ENCODE data around the gene FEZF2. TPM values are rescaled to one million over a fixed set of nuclear protein-coding genes. Genes with fewer than 3 reads are reported as not detected.

Gene FEZF2
- total RNA-seq, 1 donor from 2014 or later, result not detected

GRCh38 chr3:62369476-62369743, 3.9 kb downstream of the FEZF2 start:
- Histone ChIP-seq H3K36me3 (no peaks in the 10 kb centered on the region), H3K27me3 (ENCODE audit: low read depth) (peaks cover 100% of the 10 kb centered on the region), H3K4me1 (peaks cover 64% of the 10 kb centered on the region), H3K27ac (replicated peaks) (no peak overlapping the region), H3K4me3 (peak overlapping the region; percentile 47), H3K9me3 (replicated peaks) (no peaks in the 10 kb centered on the region)
- intact Hi-C loops (cut with micrococcal nuclease), result no loop called here
- no peak for DNase-seq
- TF ChIP-seq, protein P1, sequence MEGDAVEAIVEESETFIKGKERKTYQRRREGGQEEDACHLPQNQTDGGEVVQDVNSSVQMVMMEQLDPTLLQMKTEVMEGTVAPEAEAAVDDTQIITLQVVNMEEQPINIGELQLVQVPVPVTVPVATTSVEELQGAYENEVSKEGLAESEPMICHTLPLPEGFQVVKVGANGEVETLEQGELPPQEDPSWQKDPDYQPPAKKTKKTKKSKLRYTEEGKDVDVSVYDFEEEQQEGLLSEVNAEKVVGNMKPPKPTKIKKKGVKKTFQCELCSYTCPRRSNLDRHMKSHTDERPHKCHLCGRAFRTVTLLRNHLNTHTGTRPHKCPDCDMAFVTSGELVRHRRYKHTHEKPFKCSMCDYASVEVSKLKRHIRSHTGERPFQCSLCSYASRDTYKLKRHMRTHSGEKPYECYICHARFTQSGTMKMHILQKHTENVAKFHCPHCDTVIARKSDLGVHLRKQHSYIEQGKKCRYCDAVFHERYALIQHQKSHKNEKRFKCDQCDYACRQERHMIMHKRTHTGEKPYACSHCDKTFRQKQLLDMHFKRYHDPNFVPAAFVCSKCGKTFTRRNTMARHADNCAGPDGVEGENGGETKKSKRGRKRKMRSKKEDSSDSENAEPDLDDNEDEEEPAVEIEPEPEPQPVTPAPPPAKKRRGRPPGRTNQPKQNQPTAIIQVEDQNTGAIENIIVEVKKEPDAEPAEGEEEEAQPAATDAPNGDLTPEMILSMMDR (IDR thresholded peaks at IDR 0.05; ENCODE audit: borderline replicate concordance), result no peak

GRCh38 chr3:62368705-62369475, 4.5 kb downstream of the FEZF2 start:
- intact Hi-C loops (cut with micrococcal nuclease), result no loop called here
- Histone ChIP-seq H3K36me3 (no peaks in the 10 kb centered on the region), H3K4me3 (peak overlapping the region; percentile 47), H3K4me1 (peaks cover 59% of the 10 kb centered on the region), H3K27me3 (ENCODE audit: low read depth) (peaks cover 100% of the 10 kb centered on the region), H3K27ac (replicated peaks) (no peak overlapping the region), H3K9me3 (replicated peaks) (no peaks in the 10 kb centered on the region)
- TF ChIP-seq, protein P1 (IDR thresholded peaks at IDR 0.05; ENCODE audit: borderline replicate concordance), result peak; percentile 27
- DNase-seq, result no peak

DNA sequence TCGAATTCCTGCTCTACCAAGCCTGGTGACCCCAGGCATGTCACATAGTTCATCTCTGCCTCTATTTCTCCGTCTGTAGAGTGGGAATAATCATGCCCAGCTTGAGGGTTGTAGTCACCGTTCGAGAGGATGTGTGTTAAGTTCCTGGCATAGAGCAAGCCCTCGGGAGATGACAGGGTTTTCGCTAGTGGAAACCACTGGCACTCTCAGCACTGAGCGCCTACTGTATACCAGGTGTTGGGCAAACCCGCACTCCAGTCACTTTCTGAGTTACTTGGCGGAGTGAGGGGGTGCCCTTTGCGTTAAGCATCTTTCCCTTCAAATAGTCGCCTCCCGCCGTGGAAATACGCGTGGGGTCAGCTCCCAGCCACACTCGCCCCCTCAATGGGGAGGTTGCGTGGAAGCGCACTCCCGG, 5.1 kb downstream of the FEZF2 start:
- H3K4me1 ChIP-seq, result peaks cover 53% of the 10 kb centered on the region

DNA sequence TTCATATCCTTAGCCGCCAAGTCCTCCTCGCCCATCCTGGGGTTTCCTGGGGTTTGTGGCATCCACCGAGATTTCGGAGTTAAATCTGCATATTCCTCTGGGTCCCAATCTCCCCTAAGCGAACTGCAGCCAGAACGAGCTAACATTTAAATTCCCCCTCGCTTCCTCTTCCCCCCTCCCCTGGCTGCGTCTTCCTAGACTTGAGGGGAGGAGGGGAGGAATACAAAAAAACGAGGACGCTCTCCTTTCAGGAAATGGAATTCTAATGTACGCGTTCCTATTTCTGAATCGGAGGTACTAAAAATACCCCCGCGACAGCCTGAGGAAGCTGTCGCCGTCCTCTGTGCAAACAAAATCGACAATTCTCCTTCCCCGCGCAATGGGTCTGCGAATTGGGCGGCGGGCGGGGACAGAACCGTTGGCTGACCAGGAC, 5.6 kb downstream of the FEZF2 start:
- H3K4me3 ChIP-seq, result no peak overlapping the region
- H3K27ac ChIP-seq (replicated peaks), result no peak overlapping the region
- DNase-seq, result no peak
- no peaks in the 10 kb centered on the region for H3K9me3 ChIP-seq (replicated peaks)
- TF ChIP-seq, protein P1 (IDR thresholded peaks at IDR 0.05; ENCODE audit: borderline replicate concordance), result no peak
- intact Hi-C loops (cut with micrococcal nuclease), result no loop called here
- no peaks in the 10 kb centered on the region for H3K36me3 ChIP-seq
- H3K27me3 ChIP-seq (ENCODE audit: low read depth), result peaks cover 100% of the 10 kb centered on the region
- H3K4me1 ChIP-seq, result peaks cover 49% of the 10 kb centered on the region

More for the DNA sequence above, 5.1 kb downstream of the FEZF2 start:
- TF ChIP-seq, protein P1 (IDR thresholded peaks at IDR 0.05; ENCODE audit: borderline replicate concordance), result no peak
- Histone ChIP-seq H3K27ac (replicated peaks) (no peak overlapping the region), H3K4me3 (peak overlapping the region; percentile 47), H3K27me3 (ENCODE audit: low read depth) (peaks cover 100% of the 10 kb centered on the region), H3K9me3 (replicated peaks) (no peaks in the 10 kb centered on the region), H3K36me3 (no peaks in the 10 kb centered on the region)
- no peak for DNase-seq
- intact Hi-C loops (cut with micrococcal nuclease), result no loop called here

DNA sequence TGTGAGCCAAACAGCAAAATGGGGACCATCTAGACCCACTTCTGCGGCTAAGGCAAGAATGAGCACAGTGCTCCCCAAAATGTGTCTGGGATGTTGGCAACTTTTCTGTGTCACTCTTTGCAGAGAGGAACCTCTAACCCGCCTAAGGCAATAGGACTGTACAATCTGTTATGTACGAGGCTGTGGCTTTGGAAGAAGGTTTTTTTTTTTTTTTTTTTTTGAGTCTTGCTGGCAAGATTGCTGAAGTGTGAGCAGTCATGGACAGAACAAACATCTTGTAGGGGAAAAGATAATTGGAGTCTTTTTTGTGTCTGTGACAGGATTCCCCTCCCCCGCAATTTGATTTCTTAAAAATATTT, 7.2 kb downstream of the FEZF2 start:
- H3K27me3 ChIP-seq (ENCODE audit: low read depth), result peaks cover 99% of the 10 kb centered on the region
- H3K9me3 ChIP-seq (replicated peaks), result no peaks in the 10 kb centered on the region
- H3K4me1 ChIP-seq, result peaks cover 35% of the 10 kb centered on the region
- H3K36me3 ChIP-seq, result no peaks in the 10 kb centered on the region
- TF ChIP-seq, protein P1 (IDR thresholded peaks at IDR 0.05; ENCODE audit: borderline replicate concordance), result no peak
- H3K27ac ChIP-seq (replicated peaks), result no peak overlapping the region
- intact Hi-C loops (cut with micrococcal nuclease), result no loop called here
- DNase-seq, result no peak
- no peak overlapping the region for H3K4me3 ChIP-seq
